Neural crest cell (in vitro differentiated cells): ENCODE measurements around the gene KCNMA1. TPM values are rescaled to one million over a fixed set of nuclear protein-coding genes. Genes with fewer than 3 reads are reported as not detected.

Experiments
- DNase-seq: peaks from one replicate; pipeline ENCODE4 v3.0.0; 2021; ENCODE audit warnings: low read depth, mixed read lengths, low spot score
- H3K27ac Mint-ChIP-seq: one replicate; pipeline ENCODE4 v1.8.0; 2021; ENCODE audit warnings: mild to moderate bottlenecking, mixed read lengths; ENCODE audit not compliant: unreplicated experiment
- H3K27me3 Mint-ChIP-seq: 2 replicates; pipeline ENCODE4 v1.8.0; 2021; ENCODE audit warnings: low read depth, mild to moderate bottlenecking, mixed read lengths
- H3K36me3 Mint-ChIP-seq: 2 replicates; pipeline ENCODE4 v1.8.0; 2021; ENCODE audit warnings: low read depth, mild to moderate bottlenecking, mixed read lengths
- H3K4me1 Mint-ChIP-seq: 2 replicates; pipeline ENCODE4 v1.8.0; 2021; ENCODE audit warnings: mixed read lengths
- H3K4me3 Mint-ChIP-seq: one replicate; pipeline ENCODE4 v1.8.0; 2021; ENCODE audit warnings: mild to moderate bottlenecking, mixed read lengths
- H3K9me3 Mint-ChIP-seq: 2 replicates; pipeline ENCODE4 v1.8.0; 2021; ENCODE audit warnings: mixed read lengths
- total RNA-seq: library from RNA; stranded (reverse); gene quantifications from 2 replicates; pipeline ENCODE4 v1.2.1, GENCODE V29; 2021
- TF ChIP-seq, protein P1 (sequence below): fragments of 200-600 bp; sonication (generic); conservative IDR thresholded peaks from 2 replicates; pipeline ENCODE4 v1.5.0; 2021; ENCODE audit warnings: antibody characterized with exemption, mild to moderate bottlenecking

Gene KCNMA1
- total RNA-seq, 1 donor from 2014 or later: 1.7 TPM

DNA sequence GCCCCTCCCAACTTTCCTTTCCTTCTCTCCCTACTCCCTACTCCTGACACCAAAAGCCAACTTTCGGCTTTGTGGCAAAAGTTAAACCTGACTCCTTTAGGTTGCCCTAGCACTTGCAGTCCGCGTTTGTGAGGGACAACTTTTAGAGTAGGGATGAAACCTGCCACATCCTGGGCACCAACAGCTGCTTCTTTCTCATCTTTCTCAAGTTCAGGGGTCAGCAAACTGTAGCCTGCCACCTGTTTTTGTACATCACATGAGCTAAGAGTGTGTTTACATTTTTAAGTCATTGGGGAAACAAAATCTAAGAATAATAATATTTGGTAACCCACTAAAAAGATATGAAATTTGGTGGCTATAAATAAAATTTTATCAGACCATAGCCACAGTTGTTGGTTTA is 660.6 kb downstream of the KCNMA1 start:
- H3K4me3 Mint-ChIP-seq: no peak overlapping the region
- no peak for DNase-seq
- H3K27ac Mint-ChIP-seq: no peak overlapping the region
- H3K9me3 Mint-ChIP-seq: no peaks in the 10 kb centered on the region
- TF ChIP-seq, protein P1, sequence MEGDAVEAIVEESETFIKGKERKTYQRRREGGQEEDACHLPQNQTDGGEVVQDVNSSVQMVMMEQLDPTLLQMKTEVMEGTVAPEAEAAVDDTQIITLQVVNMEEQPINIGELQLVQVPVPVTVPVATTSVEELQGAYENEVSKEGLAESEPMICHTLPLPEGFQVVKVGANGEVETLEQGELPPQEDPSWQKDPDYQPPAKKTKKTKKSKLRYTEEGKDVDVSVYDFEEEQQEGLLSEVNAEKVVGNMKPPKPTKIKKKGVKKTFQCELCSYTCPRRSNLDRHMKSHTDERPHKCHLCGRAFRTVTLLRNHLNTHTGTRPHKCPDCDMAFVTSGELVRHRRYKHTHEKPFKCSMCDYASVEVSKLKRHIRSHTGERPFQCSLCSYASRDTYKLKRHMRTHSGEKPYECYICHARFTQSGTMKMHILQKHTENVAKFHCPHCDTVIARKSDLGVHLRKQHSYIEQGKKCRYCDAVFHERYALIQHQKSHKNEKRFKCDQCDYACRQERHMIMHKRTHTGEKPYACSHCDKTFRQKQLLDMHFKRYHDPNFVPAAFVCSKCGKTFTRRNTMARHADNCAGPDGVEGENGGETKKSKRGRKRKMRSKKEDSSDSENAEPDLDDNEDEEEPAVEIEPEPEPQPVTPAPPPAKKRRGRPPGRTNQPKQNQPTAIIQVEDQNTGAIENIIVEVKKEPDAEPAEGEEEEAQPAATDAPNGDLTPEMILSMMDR: no peak
- H3K4me1 Mint-ChIP-seq: peaks cover 11% of the 10 kb centered on the region
- no peaks in the 10 kb centered on the region for H3K27me3 Mint-ChIP-seq
- H3K36me3 Mint-ChIP-seq: no peaks in the 10 kb centered on the region

DNA sequence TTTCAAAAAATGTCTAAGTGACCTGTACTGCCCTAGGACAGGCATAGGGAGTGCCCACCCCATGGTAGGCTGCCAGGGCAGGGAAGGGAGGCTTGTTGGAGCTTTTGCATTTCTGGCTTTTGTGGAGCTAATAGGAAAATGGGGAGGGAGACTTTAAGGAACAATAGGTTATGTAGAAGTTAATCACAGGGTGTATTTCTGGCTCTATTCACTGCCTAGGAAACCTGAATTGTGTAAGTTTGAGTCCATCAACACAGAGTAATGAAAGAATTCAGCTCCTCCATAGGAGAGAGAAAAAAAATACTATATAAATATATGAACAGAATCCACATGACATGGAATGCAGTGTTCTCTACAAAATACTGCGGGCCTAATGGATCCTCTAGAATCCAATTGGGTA is 661.5 kb downstream of the KCNMA1 start:
- H3K27ac Mint-ChIP-seq: no peak overlapping the region

DNA sequence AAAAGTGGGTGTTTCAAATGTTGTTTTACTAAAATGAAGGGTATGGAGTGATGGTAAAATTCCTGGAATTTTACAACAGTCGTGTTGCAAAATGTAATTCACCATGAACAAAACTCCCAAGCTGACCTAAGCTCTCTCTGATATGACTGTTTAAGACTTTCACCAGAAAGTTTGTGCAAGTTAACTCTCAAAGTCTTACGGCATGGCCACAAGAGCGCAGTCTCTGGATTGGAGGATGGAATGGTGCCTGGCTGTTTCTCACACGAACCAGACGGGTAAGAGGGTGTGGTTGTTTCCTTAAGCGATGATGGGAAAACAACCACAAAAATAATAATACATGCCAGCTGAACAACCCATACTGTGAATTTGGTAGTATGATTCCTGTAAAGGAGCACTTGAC is 662.5 kb downstream of the KCNMA1 start:
- DNase-seq: no peak
- Mint-ChIP-seq H3K36me3 (no peaks in the 10 kb centered on the region), H3K9me3 (no peaks in the 10 kb centered on the region), H3K27ac (no peak overlapping the region), H3K4me1 (no peaks in the 10 kb centered on the region), H3K27me3 (no peaks in the 10 kb centered on the region), H3K4me3 (no peak overlapping the region)
- TF ChIP-seq, protein P1: no peak

More for the DNA sequence above, 661.5 kb downstream of the KCNMA1 start:
- no peaks in the 10 kb centered on the region for H3K9me3 Mint-ChIP-seq
- DNase-seq: no peak
- H3K36me3 Mint-ChIP-seq: no peaks in the 10 kb centered on the region
- H3K4me3 Mint-ChIP-seq: no peak overlapping the region
- H3K4me1 Mint-ChIP-seq: peaks cover 3% of the 10 kb centered on the region
- no peaks in the 10 kb centered on the region for H3K27me3 Mint-ChIP-seq
- TF ChIP-seq, protein P1: no peak

DNA sequence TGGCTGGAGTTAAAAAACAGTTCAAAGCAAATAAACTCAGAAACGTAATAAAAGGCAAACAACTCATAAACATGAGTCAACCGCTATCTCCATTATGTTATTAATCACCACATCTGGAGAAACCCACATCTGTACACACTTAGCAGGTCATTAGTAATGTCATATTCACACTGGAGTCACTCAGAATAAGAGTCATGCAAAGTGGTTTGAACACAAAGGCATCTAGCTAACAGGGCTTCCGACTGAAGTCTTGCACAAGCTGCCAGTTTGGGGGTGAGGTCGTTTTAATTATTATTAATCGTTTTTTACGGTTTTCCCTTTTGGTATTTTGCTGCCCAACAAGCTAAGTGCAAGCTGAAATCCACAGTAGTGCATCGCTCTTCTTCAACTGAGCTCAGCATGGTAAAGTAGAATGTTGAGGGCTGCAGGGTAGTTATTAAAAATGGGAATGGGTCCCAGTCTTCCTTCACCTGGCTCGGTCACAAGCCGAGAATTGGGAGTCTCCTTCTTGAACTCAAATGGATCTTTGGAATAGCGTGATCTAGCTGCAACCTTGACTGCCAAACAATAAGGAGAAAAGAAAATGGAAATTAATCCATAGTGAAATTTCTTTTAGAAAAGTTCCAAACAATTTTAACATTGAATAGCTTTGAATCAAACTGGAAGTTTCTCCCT is 663.5 kb downstream of the KCNMA1 start:
- Mint-ChIP-seq H3K27me3 (no peaks in the 10 kb centered on the region), H3K4me3 (no peak overlapping the region), H3K36me3 (no peaks in the 10 kb centered on the region), H3K27ac (no peak overlapping the region), H3K4me1 (no peaks in the 10 kb centered on the region), H3K9me3 (no peaks in the 10 kb centered on the region)
- no peak for DNase-seq
- TF ChIP-seq, protein P1: no peak

GRCh38 chr10:76973091-76974016 is 664.3 kb downstream of the KCNMA1 start:
- Mint-ChIP-seq H3K27ac (no peak overlapping the region), H3K36me3 (no peaks in the 10 kb centered on the region), H3K27me3 (no peaks in the 10 kb centered on the region), H3K4me1 (no peaks in the 10 kb centered on the region), H3K4me3 (no peak overlapping the region), H3K9me3 (no peaks in the 10 kb centered on the region)
- TF ChIP-seq, protein P1: no peak
- no peak for DNase-seq
